Hematopoietic multipotent progenitor cell (in vitro differentiated cells): Measurements from ENCODE around the gene DYNLT5. TPM values are rescaled to one million over a fixed set of nuclear protein-coding genes. Genes with fewer than 3 reads are reported as not detected.

Experiments
- DNase-seq, 3 donors: peaks; one replicate each; pipeline ENCODE4 v3.0.0-alpha.2; 2011 to 2015; ENCODE audit warnings: low read depth in 2 of 3, low spot score in 2 of 3
- total RNA-seq: library from RNA; depleted of rRNA; stranded (reverse); fragments of >200 nt; gene quantifications from one replicate; pipeline ENCODE4 v1.2.3, GENCODE V29; 2012

Gene DYNLT5
- total RNA-seq, 1 donor = 15.1 TPM

DNA sequence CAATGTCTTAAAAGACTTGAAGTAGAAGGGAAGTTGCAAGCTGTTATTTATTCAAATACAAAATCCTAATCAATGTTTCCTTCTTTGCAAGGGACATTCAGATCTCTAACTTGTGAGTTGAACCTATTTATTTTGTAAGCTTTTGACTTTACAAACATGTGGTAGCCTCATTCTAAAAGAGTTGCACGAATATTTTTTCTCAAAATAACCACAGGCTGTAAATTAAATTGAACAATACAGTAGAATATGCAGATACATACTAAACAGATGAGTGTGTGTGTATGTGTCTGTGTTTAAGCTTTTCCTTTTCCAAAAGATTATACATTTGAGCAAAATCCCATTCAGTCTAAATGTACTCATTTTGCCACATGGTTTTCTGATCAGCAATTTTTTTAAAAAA lies 4.8 kb upstream of the DYNLT5 start:
- DNase-seq = no peak

DNA sequence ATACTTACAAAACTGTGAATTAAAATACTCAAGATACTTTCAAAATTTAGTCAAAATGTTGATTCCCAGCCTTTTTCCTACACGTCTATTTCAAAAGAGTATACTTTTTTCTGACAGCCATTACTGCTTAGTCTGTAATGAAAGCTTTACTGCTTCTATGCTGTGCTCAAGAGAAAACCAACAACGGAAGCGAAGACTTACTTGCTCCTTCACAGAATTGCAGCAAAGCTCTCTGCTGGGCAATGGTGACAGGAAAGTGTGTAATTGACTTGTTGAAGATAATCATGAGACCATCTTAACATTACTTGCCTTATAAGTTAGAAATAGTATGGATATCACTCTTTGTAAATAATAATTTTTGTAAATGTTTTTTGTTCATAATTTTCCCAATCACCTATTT lies 1.7 kb upstream of the DYNLT5 start:
- peak in 1 of 3 donors; percentile 52 for DNase-seq

DNA sequence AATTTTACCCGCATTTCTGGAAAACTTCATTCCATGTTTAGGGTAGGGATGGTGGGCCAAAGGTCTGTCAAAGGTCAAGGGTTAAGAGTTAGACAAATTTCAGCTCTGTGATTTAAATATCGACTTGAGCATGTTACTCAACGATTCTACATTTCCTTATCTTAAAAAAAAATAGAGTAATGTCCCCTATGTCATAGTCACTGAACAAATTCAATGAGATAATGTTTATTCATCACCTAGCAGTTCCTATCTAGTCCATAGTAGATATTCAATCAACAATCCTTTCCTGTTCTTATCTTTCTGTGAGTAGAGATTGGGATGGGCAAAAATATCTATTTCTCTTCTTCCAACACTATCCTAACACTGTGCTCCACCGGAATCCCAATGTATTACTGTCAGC lies 1.1 kb upstream of the DYNLT5 start:
- DNase-seq = no peak

DNA sequence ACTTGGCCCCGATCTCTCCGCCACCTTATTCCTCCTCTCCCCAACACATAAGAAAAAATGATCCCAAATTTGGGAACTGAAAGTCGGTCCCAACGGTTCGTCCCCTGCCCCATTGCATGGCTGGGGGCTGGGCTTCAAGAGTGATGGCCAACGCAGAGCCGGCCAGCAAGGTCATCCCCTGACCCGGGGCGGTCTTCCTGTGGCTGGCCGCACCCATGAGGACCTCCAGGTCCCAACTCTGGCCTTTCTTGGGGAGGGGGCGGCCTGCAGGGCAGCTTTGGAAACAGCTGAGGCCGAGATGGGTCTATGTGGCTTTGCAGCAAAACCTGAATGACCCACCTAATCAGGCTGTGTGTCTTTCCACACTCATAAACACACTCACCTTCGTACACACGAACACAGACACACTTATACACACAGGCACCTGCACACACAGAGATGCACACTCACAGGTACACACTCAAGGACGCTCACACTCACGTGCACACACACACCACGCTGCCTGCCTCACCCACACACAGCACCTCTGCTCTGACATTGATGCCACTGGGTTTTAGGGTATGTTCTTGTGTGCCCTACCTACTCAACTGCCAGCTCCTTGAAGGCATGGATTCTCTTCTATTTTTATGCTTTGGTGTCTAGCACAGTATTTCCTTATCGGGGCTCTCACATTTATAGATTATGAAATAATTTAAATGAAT lies 562 bp downstream of the DYNLT5 start:
- DNase-seq = no peak

DNA sequence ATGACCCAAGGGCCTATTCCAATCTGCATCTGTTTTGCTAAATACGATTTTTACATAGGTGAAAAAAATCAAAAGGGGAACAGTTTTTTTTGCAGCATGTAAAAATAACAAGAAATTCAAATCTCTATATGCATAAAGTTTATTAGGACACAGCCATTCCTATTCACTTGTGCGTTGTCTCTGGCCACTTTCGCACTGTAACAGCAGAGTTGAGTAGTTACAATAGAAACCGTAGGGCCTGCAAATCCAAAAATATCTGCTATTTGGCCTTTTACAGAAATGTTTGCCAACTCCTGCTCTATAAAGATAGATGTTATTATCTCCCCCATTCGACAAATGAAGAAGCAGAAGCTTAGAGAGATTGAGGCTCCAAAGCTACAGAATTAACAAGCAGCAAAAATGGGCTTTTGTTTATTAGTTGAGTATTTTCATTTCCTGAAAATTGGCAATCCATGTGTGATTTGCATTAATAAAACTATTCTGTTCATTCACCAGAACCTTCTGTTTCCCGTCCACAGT lies 5.5 kb downstream of the DYNLT5 start:
- DNase-seq = no peak

DNA sequence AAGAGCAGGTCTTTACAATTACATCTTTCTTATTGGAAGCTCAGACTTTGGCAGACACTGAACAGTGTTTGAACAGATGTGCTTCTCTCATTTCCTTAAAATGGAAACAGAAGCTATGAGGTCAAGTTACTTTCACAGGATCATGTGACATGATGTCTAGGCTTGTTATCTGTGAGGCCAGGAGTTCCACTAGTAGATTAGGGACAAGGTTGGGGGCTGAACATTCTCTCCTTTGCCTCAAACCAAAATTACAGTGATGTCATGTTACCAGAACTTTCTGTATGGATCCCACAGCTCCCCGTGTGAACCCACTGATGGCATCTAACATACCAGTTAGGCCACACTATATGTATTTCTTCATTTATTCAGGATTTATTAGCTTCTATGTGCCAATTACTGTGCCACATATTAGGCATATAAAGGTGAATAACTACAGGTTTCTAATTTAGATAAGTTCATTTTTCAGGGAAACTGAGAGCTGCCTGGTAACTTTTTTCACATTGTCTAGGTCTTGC lies 6.0 kb downstream of the DYNLT5 start:
- peak in 2 of 3 donors; percentile 60 to 85 for DNase-seq

DNA sequence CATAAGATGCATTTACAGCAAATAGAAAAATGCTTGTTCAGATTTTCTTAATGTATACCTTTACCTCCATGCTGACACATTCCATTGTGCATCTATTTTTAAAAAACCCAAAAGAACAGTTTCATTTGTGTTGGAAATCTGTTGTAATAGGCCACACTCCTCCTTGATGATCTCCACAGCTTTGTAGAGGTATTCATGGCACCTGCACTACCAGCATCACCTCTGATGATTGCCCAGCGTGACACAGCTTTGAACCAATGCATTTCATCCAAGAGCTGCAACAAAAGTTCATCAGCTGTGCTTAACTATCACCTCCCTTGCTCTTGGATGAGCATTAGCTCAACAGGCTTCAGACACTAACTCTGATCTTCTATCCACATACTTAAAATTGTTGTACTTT lies 8.2 kb downstream of the DYNLT5 start:
- no peak for DNase-seq

DNA sequence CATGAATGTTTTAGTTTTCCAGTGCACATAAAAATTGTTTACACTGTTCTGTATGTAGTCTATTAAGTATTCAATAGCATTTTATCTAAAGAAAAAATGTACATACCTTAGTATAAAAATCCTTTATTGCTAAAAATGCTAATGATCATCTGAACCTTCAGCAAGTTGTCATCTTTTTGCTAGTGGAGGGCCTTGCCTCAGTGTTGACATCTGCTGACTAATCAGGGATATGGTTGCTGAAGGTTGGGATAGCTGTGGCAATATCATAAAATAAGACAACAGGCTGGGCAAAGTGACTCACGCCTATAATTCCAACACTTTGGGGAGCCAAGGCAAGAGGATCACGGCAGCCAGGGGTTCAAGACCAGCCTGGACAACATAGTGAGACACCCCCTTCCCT lies 9.0 kb downstream of the DYNLT5 start:
- DNase-seq = no peak

DNA sequence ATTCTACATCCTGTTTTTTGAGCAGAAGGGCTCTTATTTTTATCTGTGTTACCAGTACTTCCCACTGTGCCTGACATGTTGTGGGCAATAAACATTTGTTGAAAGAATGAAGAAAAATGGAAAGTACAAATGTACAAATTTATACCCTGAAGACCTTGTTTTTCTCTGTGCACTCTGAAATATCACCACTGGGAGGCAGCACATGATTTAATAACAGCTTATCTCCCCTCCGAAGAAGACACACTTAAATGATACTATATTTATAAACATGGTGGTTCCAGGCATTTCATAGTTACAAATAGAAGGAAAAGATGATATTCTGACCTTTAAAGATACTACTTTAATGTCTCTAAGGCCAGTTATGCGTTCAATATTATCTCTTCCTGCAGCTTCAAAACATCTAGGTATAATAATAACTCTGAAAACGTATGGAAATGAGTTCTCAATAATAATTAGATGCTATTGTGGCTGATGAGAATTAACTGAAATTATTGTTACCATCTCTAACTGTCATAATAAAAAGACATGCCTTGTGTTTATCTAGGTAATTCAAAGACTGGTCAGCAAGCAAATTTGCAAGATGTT lies 12.8 kb downstream of the DYNLT5 start:
- DNase-seq = peak in 2 of 3 donors; percentile 56 to 82

DNA sequence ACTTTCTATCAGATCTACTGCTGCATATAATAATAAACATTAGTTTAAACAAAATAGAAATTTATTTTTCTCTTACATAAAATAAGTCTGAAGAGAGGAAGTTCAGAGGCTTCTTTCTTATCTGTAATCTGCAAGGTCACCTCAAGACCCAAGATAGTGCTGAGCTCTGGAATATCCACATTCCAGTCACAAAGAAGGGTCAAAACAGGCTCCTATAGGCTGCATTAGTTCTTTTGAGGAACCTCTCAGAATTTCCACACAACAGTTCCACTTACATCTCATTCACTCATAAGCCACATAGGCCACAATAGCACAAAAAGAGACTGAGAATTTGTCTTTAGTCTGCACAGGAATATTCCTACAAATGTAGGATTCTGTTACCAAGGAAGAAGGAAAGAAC lies 15.4 kb downstream of the DYNLT5 start:
- no peak for DNase-seq

DNA sequence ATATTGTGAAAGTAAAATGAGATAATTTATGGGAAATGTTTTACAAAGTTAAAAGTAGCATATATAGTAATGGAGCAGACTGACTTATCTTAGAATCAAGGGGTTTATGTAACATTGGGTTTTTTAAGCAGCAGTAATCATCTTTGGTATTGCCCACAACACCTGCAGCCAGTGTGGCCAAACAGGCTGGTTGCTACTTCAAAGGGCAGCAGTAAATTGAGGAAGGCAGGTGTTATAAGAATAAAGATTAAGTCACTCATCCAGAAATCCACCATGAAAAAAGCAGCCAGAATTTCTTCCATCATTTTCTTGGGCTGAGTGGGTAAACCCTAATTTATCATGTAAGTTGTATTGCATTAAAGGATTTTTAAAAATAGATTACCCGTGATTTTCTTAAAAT lies 16.7 kb downstream of the DYNLT5 start:
- no peak for DNase-seq

DNA sequence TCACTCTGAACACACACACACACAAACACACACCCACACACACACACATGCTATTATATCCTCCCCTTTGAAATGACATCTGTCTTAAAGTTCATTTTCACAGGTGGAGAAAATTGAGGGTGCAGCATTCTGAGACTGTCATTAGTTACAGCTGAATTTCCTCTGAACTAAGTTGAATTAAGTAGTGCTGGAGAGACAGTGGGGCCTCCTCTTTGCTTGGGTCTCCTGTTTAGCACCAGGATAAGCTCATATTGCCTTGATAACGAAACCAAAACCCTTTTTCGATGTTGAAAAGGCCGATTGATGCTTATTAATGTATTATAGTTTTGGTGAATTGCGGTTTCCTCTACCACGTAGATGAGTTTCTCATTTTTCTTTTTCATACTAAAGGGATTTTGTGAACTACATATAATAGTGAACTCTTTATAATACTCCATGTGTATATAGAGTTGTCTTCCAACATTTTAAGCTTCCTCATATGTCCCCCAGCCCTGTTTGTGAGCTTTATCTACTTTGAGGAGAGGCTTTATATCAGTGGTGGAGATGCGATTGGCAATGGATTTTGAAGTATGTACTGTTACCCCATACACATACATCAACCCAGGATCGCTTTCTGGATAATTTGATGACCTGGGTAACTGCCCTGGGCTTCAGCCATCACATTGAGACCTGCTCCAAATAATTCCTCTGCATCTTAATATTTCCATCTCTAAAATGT lies 17.4 kb downstream of the DYNLT5 start:
- DNase-seq = no peak

DNA sequence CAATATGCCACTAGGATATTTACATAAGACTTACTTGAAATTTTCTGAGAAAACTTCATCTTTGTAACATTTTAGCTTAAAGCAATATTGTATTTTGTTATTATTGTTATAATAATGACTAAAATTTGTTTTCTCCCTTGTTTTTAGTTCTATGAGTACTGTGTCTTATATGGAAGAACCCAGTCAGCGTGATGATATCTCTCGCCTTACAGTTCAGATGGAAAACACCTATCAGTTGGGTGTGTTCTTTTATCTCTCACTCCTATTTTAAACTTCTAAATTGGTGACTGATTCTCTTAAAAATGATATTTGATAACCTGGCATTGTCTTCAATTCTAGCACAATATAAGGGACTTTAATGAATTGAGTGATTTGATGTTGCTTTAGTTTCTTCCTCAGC lies 18.0 kb downstream of the DYNLT5 start:
- DNase-seq = no peak

DNA sequence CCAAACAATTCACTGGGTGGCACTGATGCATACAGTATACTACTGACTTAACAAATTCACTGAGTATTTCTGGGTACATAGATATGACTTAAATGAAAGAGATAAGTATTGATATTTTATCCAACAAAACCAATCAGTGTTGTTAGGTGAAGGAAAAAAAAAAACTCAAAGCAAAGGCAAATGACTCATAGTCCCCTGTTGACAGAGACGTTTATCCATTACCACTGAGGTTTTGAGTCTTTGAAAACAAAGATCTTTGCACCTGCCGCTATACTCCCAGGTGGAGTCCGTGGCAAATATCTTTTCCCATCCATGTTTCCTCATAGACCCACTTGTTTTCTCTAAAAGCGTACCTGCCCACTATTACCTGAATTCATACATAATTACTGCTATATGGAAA lies 18.4 kb downstream of the DYNLT5 start:
- no peak for DNase-seq

DNA sequence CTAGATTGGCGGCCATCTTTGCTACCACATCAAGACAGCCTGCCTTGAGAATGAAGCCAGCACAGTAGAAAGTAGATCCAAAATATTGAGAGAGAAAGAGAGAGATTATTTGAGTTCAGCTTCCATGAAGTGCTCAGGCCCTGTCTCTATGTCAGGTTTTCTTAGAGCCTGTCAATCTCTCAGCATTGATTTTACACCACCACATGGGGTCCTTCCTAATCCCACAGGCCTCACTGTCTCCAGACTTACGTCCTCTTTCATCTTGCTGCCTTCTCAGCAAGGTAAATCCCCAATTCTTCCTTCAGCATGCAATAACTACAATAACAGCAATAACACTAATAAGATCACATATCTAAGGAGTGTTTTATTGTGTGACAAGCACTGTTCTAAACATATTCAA lies 21.0 kb downstream of the DYNLT5 start:
- DNase-seq = no peak

DNA sequence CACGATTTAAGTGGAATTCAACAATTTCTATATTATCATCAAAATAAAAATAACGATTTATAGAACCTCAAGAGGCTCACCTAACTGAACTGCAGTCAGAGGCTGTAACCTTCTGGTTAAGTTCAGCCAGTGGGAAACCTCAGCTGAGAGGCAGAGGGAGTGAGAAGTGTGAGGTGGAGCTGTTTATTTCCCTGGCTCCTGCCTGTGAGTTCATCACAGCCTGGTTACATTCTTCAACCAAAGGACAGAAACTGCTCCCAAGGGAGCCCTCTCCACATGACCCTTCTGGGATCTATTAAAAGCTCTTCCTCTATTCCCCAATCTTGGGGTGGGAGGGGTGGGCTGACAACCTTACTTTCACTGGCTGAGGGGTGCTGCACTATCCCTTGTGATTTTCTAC lies 22.2 kb downstream of the DYNLT5 start:
- no peak for DNase-seq

DNA sequence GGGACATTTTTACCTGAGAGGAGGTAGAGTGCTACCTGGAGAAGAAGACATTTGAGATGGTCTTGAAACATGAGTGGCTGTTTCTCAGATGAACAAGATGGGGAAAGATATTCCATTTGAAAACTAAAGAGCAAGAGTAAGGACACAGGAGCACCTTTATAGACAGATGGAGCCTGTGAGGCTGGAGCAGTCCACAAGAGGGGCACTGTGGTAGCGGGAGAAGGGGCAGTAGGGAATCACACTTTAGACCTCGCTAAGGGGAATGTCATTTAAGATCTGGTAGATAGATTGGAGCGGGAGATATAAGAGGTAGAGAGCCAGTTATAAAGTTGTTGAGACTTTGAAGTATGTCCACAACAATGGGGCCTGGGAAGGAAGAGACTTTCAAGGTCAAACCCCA lies 23.4 kb downstream of the DYNLT5 start:
- no peak for DNase-seq

DNA sequence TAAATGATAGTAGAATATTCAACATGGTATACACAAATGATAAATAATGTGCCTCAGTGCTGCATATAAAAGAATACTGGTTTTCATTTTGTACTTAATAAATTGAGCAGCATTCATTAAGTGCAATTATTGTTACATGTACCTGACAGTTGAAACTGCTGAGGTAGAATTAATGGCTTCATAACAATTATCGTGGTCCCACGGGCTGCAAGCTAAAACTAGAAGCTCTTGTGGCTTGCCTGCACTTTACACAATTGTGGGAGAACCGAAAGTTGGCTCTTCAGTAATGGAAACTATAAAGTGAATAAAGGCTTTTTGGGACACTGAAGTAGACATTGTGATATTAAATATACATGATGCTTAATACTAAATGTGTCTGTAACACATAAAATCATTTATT lies 25.6 kb downstream of the DYNLT5 start:
- DNase-seq = no peak

DNA sequence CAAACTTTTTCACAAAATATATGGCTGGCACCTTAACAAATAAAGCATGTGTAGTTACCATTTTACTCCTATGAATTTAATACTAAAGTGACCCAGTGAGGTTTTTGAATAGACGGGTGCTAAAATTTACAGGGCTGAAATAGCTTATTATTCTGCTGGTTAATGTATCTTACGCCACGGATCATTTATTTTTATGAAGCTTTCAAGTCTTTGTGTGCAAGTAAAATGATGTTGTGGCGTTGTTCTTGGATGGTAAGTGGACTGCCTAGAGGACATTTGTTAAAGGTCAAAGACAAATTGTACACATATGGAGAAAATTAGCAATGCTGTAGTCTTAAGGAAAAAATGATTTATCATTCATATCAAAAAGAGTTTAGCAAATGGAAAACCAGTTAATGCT lies 26.0 kb downstream of the DYNLT5 start:
- DNase-seq = no peak

DNA sequence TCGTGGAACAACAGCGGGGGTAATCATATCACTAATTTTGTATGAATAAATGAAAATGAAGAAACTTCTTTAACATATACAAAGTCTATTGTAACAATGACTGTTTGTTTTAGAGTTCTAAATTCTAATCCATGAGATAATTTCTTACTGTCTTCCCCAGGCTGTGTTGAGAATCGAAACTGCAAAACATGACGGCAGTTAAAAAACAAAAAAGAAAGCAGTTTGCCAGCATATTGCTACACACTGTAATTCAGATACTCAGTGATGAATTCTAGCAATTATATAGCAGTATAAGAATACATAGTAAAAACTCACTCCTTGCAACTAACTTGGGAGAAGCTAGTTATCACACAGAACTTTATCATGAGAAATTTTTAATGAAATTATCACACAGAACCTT lies 26.7 kb downstream of the DYNLT5 start:
- DNase-seq = no peak

DNA sequence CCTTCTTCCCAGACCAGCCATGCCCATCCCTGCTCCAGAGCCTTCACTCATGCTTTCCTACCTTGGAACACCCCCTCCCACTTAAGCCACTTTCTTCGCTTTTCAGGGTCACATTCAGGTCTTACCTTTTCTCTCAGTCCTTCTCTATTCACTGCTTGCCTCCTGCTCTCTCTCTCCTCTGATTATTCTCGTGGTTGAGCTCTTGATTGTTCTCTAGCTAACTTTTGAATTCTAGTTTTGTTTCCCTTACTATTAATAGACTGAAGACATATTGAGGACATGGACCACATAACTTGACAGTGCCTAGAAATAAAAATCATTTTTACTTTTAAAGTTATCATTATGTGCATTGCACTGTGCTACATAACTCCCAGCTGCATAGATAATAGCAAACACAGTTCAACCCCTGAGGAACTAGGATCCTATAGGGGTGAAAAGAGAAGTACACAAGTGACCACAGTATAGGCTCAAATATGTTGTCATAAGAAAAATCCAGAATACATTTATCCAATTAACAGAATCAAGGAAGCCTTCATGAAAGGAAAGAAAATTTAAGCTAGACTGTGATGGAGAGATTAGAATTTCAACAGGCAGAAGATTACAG lies 27.3 kb downstream of the DYNLT5 start:
- no peak for DNase-seq
